H1 (cell line): Measurements from ENCODE around the gene DDAH2. TPM values are rescaled to one million over a fixed set of nuclear protein-coding genes. Genes with fewer than 3 reads are reported as not detected.

Source experiments
- CTCF ChIA-PET: fragments of 300-600 bp; sonication (Branson Sonifier 250); formaldehyde crosslinking; loops from one replicate; lab custom pipeline; 2021; ENCODE audit not compliant: partially characterized antibody; lab: Charles Lee
- POLR2A ChIA-PET: fragments of 300-600 bp; sonication (Branson Sonifier 250); formaldehyde crosslinking; loops from one replicate; lab custom pipeline; 2021; ENCODE audit warnings: inconsistent platforms; ENCODE audit not compliant: partially characterized antibody; lab: Charles Lee
- DNase-seq, 2 experiments: peaks; one replicate each; pipeline versions ENCODE4 v3.0.0 to v3.0.0-alpha.2; 2010 to 2022; ENCODE audit warnings: low spot score in 2 of 2, low read depth in 1 of 2, mixed read lengths in 1 of 2
- FAIRE-seq: peaks from 2 replicates; lab custom pipeline; 2011; peaks lifted over from hg19 to GRCh38; lab: Jason Lieb, UNC
- H2AFZ ChIP-seq: 2 replicates; pipeline ENCODE4 v1.8.1; 2012; ENCODE audit warnings: low read length, inconsistent platforms
- H2AK5ac ChIP-seq: 2 replicates; pipeline ENCODE4 v1.6.1; 2013; ENCODE audit warnings: low read depth, low read length
- H2BK120ac ChIP-seq: replicated peaks from 2 replicates; pipeline ENCODE3; 2013; ENCODE audit warnings: low read depth, low read length, inconsistent platforms
- H2BK12ac ChIP-seq: 2 replicates; pipeline ENCODE4 v1.6.1; 2013; ENCODE audit warnings: low read depth, low read length
- H2BK15ac ChIP-seq: 2 replicates; pipeline ENCODE4 v1.6.1; 2013; ENCODE audit warnings: low read length
- H2BK20ac ChIP-seq: 2 replicates; pipeline ENCODE4 v1.6.1; 2013; ENCODE audit warnings: low read length
- H2BK5ac ChIP-seq: 2 replicates; pipeline ENCODE4 v1.6.1; 2013; ENCODE audit warnings: low read depth, low read length
- H3K14ac ChIP-seq: 2 replicates; pipeline ENCODE4 v1.6.1; 2013; ENCODE audit warnings: inconsistent platforms; ENCODE audit not compliant: insufficient read length
- H3K18ac ChIP-seq: 2 replicates; pipeline ENCODE4 v1.6.1; 2013; ENCODE audit warnings: low read length; ENCODE audit errors: extremely low read depth
- H3K23ac ChIP-seq: 2 replicates; pipeline ENCODE4 v1.6.1; 2013; ENCODE audit warnings: inconsistent platforms; ENCODE audit not compliant: insufficient read length
- H3K23me2 ChIP-seq: 2 replicates; pipeline ENCODE4 v1.6.1; 2013; ENCODE audit warnings: low read depth, low read length
- H3K27ac ChIP-seq: 2 replicates; pipeline ENCODE4 v1.6.1; 2011; ENCODE audit warnings: low read depth, low read length, inconsistent platforms
- H3K27me3 ChIP-seq, 4 experiments: replicated peaks in 1 of 4; 1 replicate in 1 of 4; 2 replicates in 3 of 4; pipeline versions ENCODE4 v1.6.1 to v1.8.1; 2011 to 2013; ENCODE audit warnings: low read length in 3 of 4, mild to moderate bottlenecking in 3 of 4, inconsistent platforms in 2 of 4, mixed read lengths in 2 of 4, moderate library complexity in 1 of 4; ENCODE audit not compliant: control insufficient read depth in 3 of 4, insufficient read depth in 3 of 4; ENCODE audit errors: extremely low read depth in 1 of 4
- H3K36me3 ChIP-seq, 4 experiments: 2 replicates each; pipeline versions ENCODE4 v1.6.1 to v1.8.1; 2011 to 2013; ENCODE audit warnings: mild to moderate bottlenecking in 4 of 4, low read length in 3 of 4, moderate library complexity in 2 of 4, control low read depth in 1 of 4, inconsistent platforms in 1 of 4; ENCODE audit not compliant: insufficient read depth in 4 of 4, control insufficient read depth in 2 of 4
- H3K4ac ChIP-seq: replicated peaks from 2 replicates; pipeline ENCODE3; 2013; ENCODE audit warnings: low read length, low read depth, mixed read lengths, inconsistent platforms; ENCODE audit not compliant: insufficient read length
- H3K4me1 ChIP-seq, 4 experiments: replicated peaks in 1 of 4; 1 replicate in 1 of 4; 2 replicates in 3 of 4; pipeline versions ENCODE4 v1.6.1 to v1.8.1; 2011 to 2013; ENCODE audit warnings: low read length in 3 of 4, inconsistent platforms in 2 of 4, mixed read lengths in 1 of 4; ENCODE audit not compliant: insufficient read depth in 4 of 4, control insufficient read depth in 3 of 4
- H3K4me2 ChIP-seq, 2 experiments: 2 replicates each; pipeline versions ENCODE4 v1.6.1 to v1.8.1; 2011 to 2013; ENCODE audit warnings: low read depth in 2 of 2, low read length in 2 of 2, control low read depth in 1 of 2, inconsistent platforms in 1 of 2, mild to moderate bottlenecking in 1 of 2; ENCODE audit not compliant: insufficient read depth in 1 of 2
- H3K4me3 ChIP-seq, 4 experiments: fragments of 200-600, 300-600 bp in 1 of 4; sonication (generic), shearing (Covaris generic), sonication (Bioruptor Twin) in 1 of 4; 2 replicates each; pipeline versions ENCODE4 v1.5.1 to v1.8.1; 2011 to 2016; ENCODE audit warnings: low read length in 4 of 4, low read depth in 3 of 4, control low read depth in 2 of 4, inconsistent platforms in 2 of 4, mild to moderate bottlenecking in 2 of 4, mixed read lengths in 1 of 4, moderate library complexity in 1 of 4; ENCODE audit not compliant: insufficient read depth in 2 of 4; ENCODE audit errors: extremely low read depth in 1 of 4
- H3K56ac ChIP-seq: replicated peaks from 2 replicates; pipeline ENCODE3; 2013; ENCODE audit warnings: low read depth, mild to moderate bottlenecking, mixed read lengths, low read length, inconsistent platforms; ENCODE audit not compliant: insufficient read length
- H3K79me1 ChIP-seq: 2 replicates; pipeline ENCODE4 v1.6.1; 2013; ENCODE audit warnings: low read depth, low read length, control low read depth
- H3K79me2 ChIP-seq, 2 experiments: 2 replicates each; pipeline versions ENCODE4 v1.6.1 to v1.8.1; 2012 to 2013; ENCODE audit warnings: low read length in 2 of 2, mild to moderate bottlenecking in 2 of 2, inconsistent platforms in 1 of 2; ENCODE audit not compliant: insufficient read depth in 2 of 2, control insufficient read depth in 1 of 2
- H3K9ac ChIP-seq, 4 experiments: replicated peaks in 1 of 4; 1 replicate in 1 of 4; 2 replicates in 3 of 4; pipeline versions ENCODE4 v1.6.1 to v1.8.1; 2011 to 2013; ENCODE audit warnings: low read depth in 3 of 4, low read length in 3 of 4, control low read depth in 2 of 4, mild to moderate bottlenecking in 2 of 4, moderate library complexity in 2 of 4, inconsistent platforms in 1 of 4; ENCODE audit errors: extremely low read depth in 1 of 4
- H3K9me3 ChIP-seq, 2 experiments: 2 replicates each; pipeline versions ENCODE4 v1.6.1 to v1.8.1; 2012 to 2013; ENCODE audit warnings: mild to moderate bottlenecking in 2 of 2, moderate library complexity in 2 of 2, control low read depth in 1 of 2, inconsistent platforms in 1 of 2, low read depth in 1 of 2, low read length in 1 of 2, mixed read lengths in 1 of 2; ENCODE audit not compliant: insufficient read depth in 2 of 2
- H4K20me1 ChIP-seq, 2 experiments: replicated peaks in 1 of 2; 2 replicates each; pipeline versions ENCODE3 to v1.8.1; 2011 to 2013; ENCODE audit warnings: inconsistent platforms in 2 of 2, low read length in 2 of 2, mild to moderate bottlenecking in 1 of 2; ENCODE audit not compliant: insufficient read depth in 2 of 2, control insufficient read depth in 1 of 2
- H4K5ac ChIP-seq: 2 replicates; pipeline ENCODE4 v1.6.1; 2013; ENCODE audit warnings: low read length, low read depth, mixed read lengths, inconsistent platforms; ENCODE audit not compliant: insufficient read length
- H4K8ac ChIP-seq: 2 replicates; pipeline ENCODE4 v1.8.0; 2013; ENCODE audit warnings: mild to moderate bottlenecking, moderate library complexity, low read length, inconsistent platforms; ENCODE audit not compliant: insufficient read depth; ENCODE audit errors: extremely low read depth
- H4K91ac ChIP-seq: replicated peaks from 2 replicates; pipeline ENCODE3; 2013; ENCODE audit warnings: low read length, mixed read lengths, inconsistent platforms; ENCODE audit not compliant: insufficient read length
- WGBS, 2 experiments: shearing (Covaris generic) in 1 of 2; methylation state at CpG; one replicate each; pipeline versions ENCODE4 v1.1.6 to v1.1.7; 2013 to 2015; ENCODE audit warnings: low lambda C conversion rate in 2 of 2, mixed read lengths in 2 of 2, inconsistent platforms in 1 of 2, low coverage in 1 of 2, missing lambda C conversion rate in 1 of 2; ENCODE audit not compliant: insufficient replicate concordance in 2 of 2, insufficient coverage in 1 of 2, insufficient read length in 1 of 2; ENCODE audit errors: extremely low coverage in 1 of 2, missing lambda C conversion rate in 1 of 2; 5-methylcytosine and 5-hydroxymethylcytosine counted together
- polyA plus RNA-seq, 7 experiments: library from polyadenylated mRNA; depleted of rRNA in 3 of 7; stranded (reverse) in 5 of 7; unstranded in 2 of 7; fragments of >200 nt in 5 of 7; fragments of 200-250 nt in 2 of 7; gene quantifications; 1 replicate in 5 of 7; 2 replicates in 1 of 7; 4 replicates in 1 of 7; pipeline versions ENCODE4 v1.2.1 to v1.2.3, GENCODE V29; 2011 to 2013; ENCODE audit warnings: missing spikeins in 2 of 7, mixed read lengths in 2 of 7
- total RNA-seq: library from RNA; stranded (reverse); fragmentation: NEBNext Ultra II Directional; extraction: Animal tissue kit (Norgen Biotek cat#: 25700); gene quantifications from 2 replicates; pipeline ENCODE4 v1.2.1, GENCODE V29; 2021

Gene DDAH2
- total and polyA plus RNA-seq, 2 of the 8 experiments (the other 6 are each of a cell fraction or from before 2014, with no cell fraction given) = 53.3 to 73.5 TPM

DNA sequence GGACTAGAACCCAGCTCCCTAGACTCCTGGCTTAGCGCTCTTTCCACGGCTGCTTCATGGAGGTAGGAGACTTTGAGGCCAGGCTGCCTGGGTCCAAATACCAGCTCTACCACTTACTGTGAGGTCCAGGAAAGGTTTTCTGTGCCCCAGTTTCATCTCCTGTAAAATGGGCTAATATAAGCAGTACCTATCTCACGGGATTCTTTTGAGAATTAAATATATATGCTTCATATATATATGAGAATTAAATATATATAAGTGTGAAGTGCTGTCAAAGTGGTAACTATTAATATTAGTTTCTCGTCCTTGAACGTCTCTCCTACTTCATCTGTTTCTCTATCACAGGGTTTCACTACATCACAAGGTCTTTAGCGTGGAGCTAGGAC lies 38.0 kb downstream of the DDAH2 start:
- no peak for FAIRE-seq
- H3K9ac ChIP-seq = no peak overlapping the region

More for the DNA sequence above, 38.0 kb downstream of the DDAH2 start:
- no peak overlapping the region for H3K18ac ChIP-seq
- H2AK5ac ChIP-seq = no peak overlapping the region
- H3K23ac ChIP-seq = no peak overlapping the region
- H4K8ac ChIP-seq = no peak overlapping the region
- no peak overlapping the region for H4K5ac ChIP-seq
- H3K27me3 ChIP-seq = no peaks in the 10 kb centered on the region
- no peaks in the 10 kb centered on the region for H3K9me3 ChIP-seq
- no peak overlapping the region for H3K14ac ChIP-seq
- H3K79me1 ChIP-seq = no peaks in the 10 kb centered on the region
- no peak overlapping the region for H2BK120ac ChIP-seq
- H3K4me1 ChIP-seq = peaks cover 0 to 1% (median 0%) of the 10 kb centered on the region in 4 experiments; a peak in 2 of 7 replicates
- no peak overlapping the region for H4K91ac ChIP-seq
- peaks cover 8 to 28% (median 18%) of the 10 kb centered on the region in 4 experiments; a peak in 5 of 8 replicates for H3K36me3 ChIP-seq
- ChIA-PET POLR2A (interaction anchor here (0.7 to 6.6 kb wide), 11 partner anchors 11 to 59 kb away, joined by 3 to 33 read pairs (median 4); partner anchors contain the start of genes ABHD16A, BAG6, GPANK1 and LY6G6D), CTCF (interaction anchor here (0.9 to 5.8 kb wide), 19 partner anchors 8 to 105 kb away, joined by 3 to 26 read pairs (median 6); partner anchors contain the start of genes BAG6, CSNK2B, DDAH2 and GPANK1)
- no peak overlapping the region for H3K4me3 ChIP-seq
- no peak overlapping the region for H3K4ac ChIP-seq
- no peak for DNase-seq
- no peak overlapping the region for H2AFZ ChIP-seq
- H3K27ac ChIP-seq = no peak overlapping the region
- no peak overlapping the region for H3K56ac ChIP-seq
- H3K79me2 ChIP-seq = no peaks in the 10 kb centered on the region
- no peak overlapping the region for H2BK12ac ChIP-seq
- no peaks in the 10 kb centered on the region for H3K23me2 ChIP-seq
- H4K20me1 ChIP-seq = no peaks in the 10 kb centered on the region
- 90% methylated on average over 6 of the region's 6 CpGs; no CpG with 5 or more reads in 1 of the 2 experiments for WGBS, 2 experiments
- no peak overlapping the region for H2BK20ac ChIP-seq
- no peak overlapping the region for H3K4me2 ChIP-seq
- no peak overlapping the region for H2BK5ac ChIP-seq
- H2BK15ac ChIP-seq = no peak overlapping the region
